HepG2 (cell line): ENCODE data around the gene LRP5. TPM values are rescaled to one million over a fixed set of nuclear protein-coding genes. Genes with fewer than 3 reads are reported as not detected.

Experiments
- CCDC6 ChIP-seq: sonication (generic); formaldehyde crosslinking; IDR thresholded peaks from 2 replicates; pipeline ENCODE4 v1.8.1; 2022; ENCODE audit warnings: mild to moderate bottlenecking, missing genetic modification reagents, moderate library complexity
- DMTF1 ChIP-seq: sonication (generic); formaldehyde crosslinking; IDR thresholded peaks from 2 replicates; pipeline ENCODE4 v1.4.0; 2020; ENCODE audit warnings: mild to moderate bottlenecking, missing genetic modification reagents
- ELF1 ChIP-seq: sonication (generic); formaldehyde crosslinking; IDR thresholded peaks from 2 replicates; pipeline ENCODE4 v1.4.0; 2020; ENCODE audit warnings: missing genetic modification reagents
- FUBP1 ChIP-seq: sonication (generic); formaldehyde crosslinking; IDR thresholded peaks from 2 replicates; pipeline ENCODE4 v1.5.1; 2020; ENCODE audit warnings: missing genetic modification reagents, mild to moderate bottlenecking, borderline replicate concordance
- GZF1 ChIP-seq: sonication (generic); formaldehyde crosslinking; IDR thresholded peaks from 2 replicates; pipeline ENCODE4 v1.5.1; 2020; ENCODE audit warnings: mild to moderate bottlenecking, missing genetic modification reagents
- HBP1 ChIP-seq: IDR thresholded peaks from 2 replicates; pipeline ENCODE4 v1.6.1; 2016; ENCODE audit warnings: low read depth, control low read depth
- MAFK ChIP-seq, 2 experiments: IDR thresholded peaks in 1 of 2; conservative IDR thresholded peaks in 1 of 2; 2 replicates each; pipeline ENCODE4 v1.6.1; 2011; ENCODE audit warnings: improper control_type of control experiment in 2 of 2, low read length in 2 of 2
- MEF2D ChIP-seq: sonication (generic); formaldehyde crosslinking; IDR thresholded peaks from 2 replicates; pipeline ENCODE4 v1.5.1; 2020; ENCODE audit warnings: mild to moderate bottlenecking, missing genetic modification reagents
- PATZ1 ChIP-seq: sonication (generic); formaldehyde crosslinking; IDR thresholded peaks from 2 replicates; pipeline ENCODE4 v1.4.0; 2020; ENCODE audit warnings: missing genetic modification reagents
- POLR2G ChIP-seq: fragments of 200-400 bp; formaldehyde crosslinking; IDR thresholded peaks from 2 replicates; pipeline ENCODE4 v1.6.1; 2018; ENCODE audit warnings: mild to moderate bottlenecking, low read depth, low read length, moderate library complexity
- RELA ChIP-seq: sonication (generic); formaldehyde crosslinking; IDR thresholded peaks from 2 replicates; pipeline ENCODE4 v1.4.0; 2020; ENCODE audit warnings: missing genetic modification reagents
- REXO4 ChIP-seq: sonication (generic); formaldehyde crosslinking; IDR thresholded peaks from 2 replicates; pipeline ENCODE4 v1.8.0; 2022; ENCODE audit warnings: missing genetic modification reagents, mild to moderate bottlenecking, borderline replicate concordance
- RFX1 ChIP-seq: fragments of 450-650 bp; IDR thresholded peaks from 2 replicates; pipeline ENCODE4 v1.6.1; 2017
- RXRB ChIP-seq: IDR thresholded peaks from 2 replicates; pipeline ENCODE4 v1.6.1; 2016; ENCODE audit warnings: borderline replicate concordance, missing genetic modification reagents, missing compliant biosample characterization
- ZFY ChIP-seq: sonication (generic); formaldehyde crosslinking; IDR thresholded peaks from 2 replicates; pipeline ENCODE4 v1.4.0; 2020; ENCODE audit warnings: missing genetic modification reagents
- ZNF124 ChIP-seq: sonication (generic); formaldehyde crosslinking; IDR thresholded peaks from 2 replicates; pipeline ENCODE4 v1.4.0; 2020; ENCODE audit warnings: missing genetic modification reagents
- ZNF503 ChIP-seq: sonication (generic); formaldehyde crosslinking; IDR thresholded peaks from 2 replicates; pipeline ENCODE4 v1.4.0; 2020; ENCODE audit warnings: missing genetic modification reagents
- polyA plus RNA-seq, 8 experiments: library from polyadenylated mRNA; depleted of rRNA in 3 of 8; stranded (reverse) in 7 of 8; unstranded in 1 of 8; fragments of >200 nt; fragmentation: Illumina TruSeq in 4 of 8; extraction: Trizol in 4 of 8; gene quantifications; 2 replicates each; pipeline versions ENCODE4 v1.2.1 to v1.2.3, GENCODE V29; 2011 to 2016; ENCODE audit warnings: low read depth in 4 of 8, missing spikeins in 1 of 8, mixed read lengths in 1 of 8; ENCODE audit not compliant: insufficient read depth in 1 of 8
- total RNA-seq, 5 experiments: library from RNA; depleted of rRNA; stranded (reverse); fragments of >200 nt; fragmentation: Illumina TruSeq; extraction: Trizol; gene quantifications; 2 replicates each; pipeline ENCODE4 v1.2.3, GENCODE V29; 2016; ENCODE audit warnings: low read depth in 1 of 5

Gene LRP5
- total and polyA plus RNA-seq, 2 of the 13 experiments (the other 11 are each of a cell fraction or from before 2014, with no cell fraction given), result 40.4 to 64.0 TPM

- no peak for TF ChIP-seq ZNF124 (CRISPR knock-in tag)
- 0 out of 2 replicates have a peak, but pooled peaks have one; percentile 7 for TF ChIP-seq RXRB
- TF ChIP-seq MEF2D (CRISPR knock-in tag), result peak; percentile 89
- no peak for TF ChIP-seq MAFK (conservative IDR thresholded peaks at IDR 0.05 in 1 of 2, IDR thresholded peaks at IDR 0.05 in 1 of 2; ENCODE audit: low read length in 2 of 2)
- peak; percentile 39; the same call in 1 of the 2 replicates for TF ChIP-seq GZF1 (CRISPR knock-in tag)
- no peak for TF ChIP-seq RELA (CRISPR knock-in tag)
- TF ChIP-seq RFX1, result no peak
- TF ChIP-seq FUBP1 (CRISPR knock-in tag), result no peak
- TF ChIP-seq REXO4 (CRISPR knock-in tag), result no peak
- 0 out of 2 replicates have a peak, but pooled peaks have one; percentile 41 for TF ChIP-seq CCDC6
- peak; percentile 46; the same call in 1 of the 2 replicates for TF ChIP-seq POLR2G
- 0 out of 2 replicates have a peak, but pooled peaks have one; percentile 28 for TF ChIP-seq ELF1 (CRISPR knock-in tag)
- TF ChIP-seq ZFY (CRISPR knock-in tag), result peak; percentile 34; the same call in 1 of the 2 replicates
- TF ChIP-seq ZNF503 (CRISPR knock-in tag), result 0 out of 2 replicates have a peak, but pooled peaks have one; percentile 44
- TF ChIP-seq PATZ1 (CRISPR knock-in tag), result peak; percentile 70
- TF ChIP-seq HBP1, result peak; percentile 43; the same call in 1 of the 2 replicates
- no peak for TF ChIP-seq DMTF1 (CRISPR knock-in tag)
These were observed 19.1 kb downstream of the LRP5 start (continued) for GRCh38 chr11:68331338-68331947.
